ENCODE measurements around the gene UBLCP1.

DNA sequence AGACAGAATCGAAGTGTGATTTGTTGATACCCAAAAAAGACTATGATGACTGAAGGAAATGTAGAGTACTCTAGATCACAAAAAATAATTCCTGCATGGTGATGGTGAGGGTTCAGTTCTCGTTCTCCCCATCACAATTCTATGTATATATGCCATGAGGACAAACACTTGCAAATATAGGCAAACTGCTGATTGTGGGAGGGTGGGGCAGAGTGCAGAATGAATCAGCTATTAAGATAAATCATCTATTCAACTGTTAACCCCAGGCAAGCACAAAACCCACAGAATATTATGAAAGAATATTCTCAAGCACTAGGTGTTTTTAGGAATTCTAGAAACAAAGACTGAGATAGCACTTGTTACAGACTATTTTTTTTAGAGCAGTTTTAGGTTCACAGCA lies 13.9 kb upstream of the UBLCP1 start:
- TF ChIP-seq, protein P1, sequence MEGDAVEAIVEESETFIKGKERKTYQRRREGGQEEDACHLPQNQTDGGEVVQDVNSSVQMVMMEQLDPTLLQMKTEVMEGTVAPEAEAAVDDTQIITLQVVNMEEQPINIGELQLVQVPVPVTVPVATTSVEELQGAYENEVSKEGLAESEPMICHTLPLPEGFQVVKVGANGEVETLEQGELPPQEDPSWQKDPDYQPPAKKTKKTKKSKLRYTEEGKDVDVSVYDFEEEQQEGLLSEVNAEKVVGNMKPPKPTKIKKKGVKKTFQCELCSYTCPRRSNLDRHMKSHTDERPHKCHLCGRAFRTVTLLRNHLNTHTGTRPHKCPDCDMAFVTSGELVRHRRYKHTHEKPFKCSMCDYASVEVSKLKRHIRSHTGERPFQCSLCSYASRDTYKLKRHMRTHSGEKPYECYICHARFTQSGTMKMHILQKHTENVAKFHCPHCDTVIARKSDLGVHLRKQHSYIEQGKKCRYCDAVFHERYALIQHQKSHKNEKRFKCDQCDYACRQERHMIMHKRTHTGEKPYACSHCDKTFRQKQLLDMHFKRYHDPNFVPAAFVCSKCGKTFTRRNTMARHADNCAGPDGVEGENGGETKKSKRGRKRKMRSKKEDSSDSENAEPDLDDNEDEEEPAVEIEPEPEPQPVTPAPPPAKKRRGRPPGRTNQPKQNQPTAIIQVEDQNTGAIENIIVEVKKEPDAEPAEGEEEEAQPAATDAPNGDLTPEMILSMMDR (conservative IDR thresholded peaks at IDR 0.05; ENCODE audit: low read depth, low read length), result no peak
- TF ChIP-seq EZH2 (IDR thresholded peaks at IDR 0.05; ENCODE audit: low read length, unreplicated experiment), result no peak
